ENCODE data around the gene LGALS1.

- TF ChIP-seq SMARCB1 (IDR thresholded peaks at IDR 0.05; ENCODE audit: insufficient read length, low read depth) (no peak), ZNF274 (IDR thresholded peaks at IDR 0.05; ENCODE audit: borderline replicate concordance, low read depth, low read length) (no peak), RFX5 (IDR thresholded peaks at IDR 0.05; ENCODE audit: low read depth, low read length) (no peak), DPF2 (IDR thresholded peaks at IDR 0.05) (no peak), ZNF785 (CRISPR knock-in tag; IDR thresholded peaks at IDR 0.05) (no peak), GATA2 (CRISPR knock-in tag; IDR thresholded peaks at IDR 0.05) (no peak)
These were observed 16.2 kb upstream of the LGALS1 start for GRCh38 chr22:37659066-37659896.

Measured in K562 (cell line).